ENCODE data around the gene DIO2.

The DIO2 gene

GRCh38 chr14:80206351-80207080 is 4.8 kb downstream of the DIO2 start:
- H3K36me3 Mint-ChIP-seq (ENCODE audit: low read depth), result no peaks in the 10 kb centered on the region
- H3K4me1 Mint-ChIP-seq (ENCODE audit: low read depth), result no peaks in the 10 kb centered on the region
- intact Hi-C loops (cut with micrococcal nuclease), result no loop called here
- no peak overlapping the region for H3K4me3 Mint-ChIP-seq
- no peak overlapping the region for H3K27ac Mint-ChIP-seq
- H3K9me3 Mint-ChIP-seq, result no peaks in the 10 kb centered on the region
- no peaks in the 10 kb centered on the region for H3K27me3 Mint-ChIP-seq

DNA sequence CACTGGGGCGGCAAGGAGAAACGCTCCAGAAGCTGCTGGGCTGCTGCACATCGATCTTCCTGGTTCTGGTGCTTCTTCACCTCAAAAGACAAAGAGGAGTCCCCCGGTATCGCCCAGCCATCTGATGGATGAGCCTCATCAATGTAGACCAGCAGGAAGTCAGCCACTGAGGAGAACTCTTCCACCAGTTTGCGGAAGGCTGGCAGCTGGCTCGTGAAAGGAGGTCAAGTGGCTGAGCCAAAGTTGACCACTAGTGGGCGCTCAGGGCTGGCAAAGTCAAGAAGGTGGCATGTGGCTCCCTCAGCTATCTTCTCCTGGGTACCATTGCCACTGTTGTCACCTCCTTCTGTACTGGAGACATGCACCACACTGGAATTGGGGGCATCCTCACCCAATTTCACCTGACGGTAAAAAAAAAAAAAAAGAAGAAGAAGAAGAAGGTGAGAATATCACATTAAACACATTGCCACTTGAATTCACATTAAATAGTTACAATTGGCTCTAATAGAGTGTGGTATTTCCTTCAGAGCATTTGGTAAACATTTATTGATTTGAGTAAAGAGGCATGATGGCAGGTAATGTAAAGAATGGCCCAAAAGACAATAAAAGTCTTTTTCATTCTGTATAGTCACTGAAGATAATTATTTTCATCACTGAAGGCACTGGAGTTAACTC is 8.3 kb downstream of the DIO2 start:
- no peaks in the 10 kb centered on the region for H3K27me3 Mint-ChIP-seq
- H3K9me3 Mint-ChIP-seq, result no peaks in the 10 kb centered on the region
- no peak overlapping the region for H3K27ac Mint-ChIP-seq
- no peaks in the 10 kb centered on the region for H3K4me1 Mint-ChIP-seq (ENCODE audit: low read depth)
- H3K4me3 Mint-ChIP-seq, result no peak overlapping the region
- intact Hi-C loops (cut with micrococcal nuclease), result loop anchor here (5.0 kb wide), 1 partner anchor 644 kb away; no protein-coding TSS in a partner anchor
- H3K36me3 Mint-ChIP-seq (ENCODE audit: low read depth), result no peaks in the 10 kb centered on the region

- no peak overlapping the region for H3K4me3 Mint-ChIP-seq
- no peaks in the 10 kb centered on the region for H3K4me1 Mint-ChIP-seq (ENCODE audit: low read depth)
- no peaks in the 10 kb centered on the region for H3K36me3 Mint-ChIP-seq (ENCODE audit: low read depth)
Observed at GRCh38 chr14:80200093-80200492, 11.2 kb downstream of the DIO2 start.

DNA sequence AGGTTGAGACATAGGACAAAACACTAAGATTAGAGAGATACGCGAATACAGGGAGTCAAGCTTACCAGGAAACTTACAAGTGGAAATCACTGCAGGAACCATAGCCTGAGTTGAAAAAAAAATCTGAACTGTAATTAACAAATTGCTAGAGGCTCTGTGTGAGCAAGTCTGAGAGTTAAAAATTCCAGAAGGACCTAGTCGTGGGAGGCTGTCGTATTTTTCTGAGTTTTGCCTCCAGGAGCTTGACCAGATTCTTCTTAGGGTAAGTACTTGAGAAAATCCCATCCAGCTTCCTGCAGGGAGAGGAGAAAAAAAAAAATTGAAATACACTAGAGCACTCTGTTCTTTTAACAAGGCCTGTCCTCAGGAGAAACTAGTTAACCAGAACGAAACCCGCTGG is 22.7 kb downstream of the DIO2 start:
- Mint-ChIP-seq H3K27me3 (no peaks in the 10 kb centered on the region), H3K9me3 (no peaks in the 10 kb centered on the region), H3K4me1 (ENCODE audit: low read depth) (no peaks in the 10 kb centered on the region), H3K36me3 (ENCODE audit: low read depth) (no peaks in the 10 kb centered on the region), H3K4me3 (no peak overlapping the region), H3K27ac (no peak overlapping the region)
- intact Hi-C loops (cut with micrococcal nuclease), result no loop called here

More at GRCh38 chr14:80200093-80200492, 11.2 kb downstream of the DIO2 start:
- Mint-ChIP-seq H3K27ac (no peak overlapping the region), H3K27me3 (no peaks in the 10 kb centered on the region), H3K9me3 (no peaks in the 10 kb centered on the region)
- intact Hi-C loops (cut with micrococcal nuclease), result loop anchor here (5.0 kb wide), 1 partner anchor 647 kb away; no protein-coding TSS in a partner anchor

GRCh38 chr14:80186301-80186800 is 25.0 kb downstream of the DIO2 start:
- no peak overlapping the region for H3K4me3 Mint-ChIP-seq
- no peaks in the 10 kb centered on the region for H3K4me1 Mint-ChIP-seq (ENCODE audit: low read depth)
- no peaks in the 10 kb centered on the region for H3K9me3 Mint-ChIP-seq
- H3K36me3 Mint-ChIP-seq (ENCODE audit: low read depth), result no peaks in the 10 kb centered on the region
- H3K27ac Mint-ChIP-seq, result no peak overlapping the region
- intact Hi-C loops (cut with micrococcal nuclease), result no loop called here
- no peaks in the 10 kb centered on the region for H3K27me3 Mint-ChIP-seq

- Mint-ChIP-seq H3K36me3 (ENCODE audit: low read depth) (no peaks in the 10 kb centered on the region), H3K4me3 (no peak overlapping the region), H3K9me3 (no peaks in the 10 kb centered on the region), H3K27me3 (no peaks in the 10 kb centered on the region), H3K27ac (no peak overlapping the region), H3K4me1 (ENCODE audit: low read depth) (no peaks in the 10 kb centered on the region)
- intact Hi-C loops (cut with micrococcal nuclease), result no loop called here
Observed at GRCh38 chr14:80176893-80177292, 34.4 kb downstream of the DIO2 start.

DNA sequence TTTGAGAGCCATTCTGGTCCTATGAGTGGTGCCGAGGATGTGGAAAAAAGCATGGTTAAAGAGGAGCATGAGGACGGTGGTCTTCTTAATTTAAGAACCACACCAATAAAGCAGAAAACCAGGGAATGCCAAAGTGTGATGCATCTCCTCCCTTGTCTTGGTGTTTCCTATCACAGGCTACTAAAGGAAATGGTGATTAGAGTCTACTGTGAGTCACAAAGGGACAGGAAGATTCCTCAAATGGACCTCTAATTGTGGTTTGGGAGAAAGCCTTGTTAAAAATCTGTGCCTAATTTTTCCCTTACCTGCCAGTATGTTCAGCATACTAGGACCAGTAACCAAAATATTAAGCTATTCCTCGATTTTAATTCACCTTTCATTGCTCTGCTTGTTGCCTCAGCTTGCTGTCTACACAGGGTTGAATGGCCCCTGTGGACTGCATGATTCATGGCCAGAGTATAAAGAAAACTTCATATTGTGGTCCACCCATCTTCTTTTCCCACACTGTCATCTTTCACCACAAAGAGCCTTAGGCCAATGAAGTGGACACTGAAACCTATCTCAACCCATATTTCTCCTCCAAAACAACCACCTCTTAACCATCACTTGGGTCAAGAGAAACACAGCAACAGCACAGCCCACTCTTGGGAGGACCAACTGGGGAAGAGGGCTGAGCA is 38.8 kb downstream of the DIO2 start:
- Mint-ChIP-seq H3K9me3 (no peaks in the 10 kb centered on the region), H3K4me3 (no peak overlapping the region), H3K27me3 (no peaks in the 10 kb centered on the region), H3K4me1 (ENCODE audit: low read depth) (no peaks in the 10 kb centered on the region), H3K36me3 (ENCODE audit: low read depth) (no peaks in the 10 kb centered on the region), H3K27ac (no peak overlapping the region)
- intact Hi-C loops (cut with micrococcal nuclease), result no loop called here

DNA sequence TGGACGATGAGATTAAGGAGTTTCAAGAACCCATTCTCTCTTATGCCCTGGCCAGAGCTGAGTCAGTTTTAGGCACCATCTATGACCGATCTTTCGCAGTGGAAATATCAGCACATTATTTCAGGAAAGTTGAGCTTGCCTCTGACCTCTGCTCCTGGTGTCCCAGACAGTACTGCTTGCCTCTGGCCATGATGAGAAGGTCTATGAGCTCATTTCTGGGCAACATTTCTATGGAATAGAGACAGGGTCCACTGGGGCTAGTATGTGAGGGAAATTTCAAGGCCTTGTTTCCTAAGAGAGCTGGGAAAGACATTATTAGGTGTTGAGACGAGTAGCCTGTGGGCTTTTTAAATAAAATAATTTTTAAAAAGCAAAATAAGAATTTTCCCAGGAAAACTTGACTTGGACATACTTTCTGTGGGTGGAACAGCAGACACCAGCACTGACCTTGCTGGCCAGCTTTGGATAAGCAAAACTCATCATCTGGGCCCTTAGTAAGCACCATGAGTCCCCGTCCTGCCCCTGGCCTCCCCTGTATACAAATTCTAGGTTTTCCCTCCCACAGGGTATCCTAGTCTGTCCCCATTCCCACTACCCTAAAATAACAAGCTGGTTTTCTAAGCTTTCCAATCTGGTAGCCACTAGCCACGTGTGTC is 43.4 kb downstream of the DIO2 start:
- H3K4me3 Mint-ChIP-seq, result no peak overlapping the region
- intact Hi-C loops (cut with micrococcal nuclease), result no loop called here
- H3K36me3 Mint-ChIP-seq (ENCODE audit: low read depth), result no peaks in the 10 kb centered on the region
- H3K27me3 Mint-ChIP-seq, result no peaks in the 10 kb centered on the region
- H3K27ac Mint-ChIP-seq, result no peak overlapping the region
- H3K4me1 Mint-ChIP-seq (ENCODE audit: low read depth), result no peaks in the 10 kb centered on the region
- no peaks in the 10 kb centered on the region for H3K9me3 Mint-ChIP-seq

GRCh38 chr14:80164991-80165721 is 46.1 kb downstream of the DIO2 start:
- Mint-ChIP-seq H3K36me3 (ENCODE audit: low read depth) (no peaks in the 10 kb centered on the region), H3K4me1 (ENCODE audit: low read depth) (no peaks in the 10 kb centered on the region), H3K4me3 (no peak overlapping the region), H3K27ac (no peak overlapping the region), H3K27me3 (no peaks in the 10 kb centered on the region), H3K9me3 (no peaks in the 10 kb centered on the region)
- intact Hi-C loops (cut with micrococcal nuclease), result no loop called here

DNA sequence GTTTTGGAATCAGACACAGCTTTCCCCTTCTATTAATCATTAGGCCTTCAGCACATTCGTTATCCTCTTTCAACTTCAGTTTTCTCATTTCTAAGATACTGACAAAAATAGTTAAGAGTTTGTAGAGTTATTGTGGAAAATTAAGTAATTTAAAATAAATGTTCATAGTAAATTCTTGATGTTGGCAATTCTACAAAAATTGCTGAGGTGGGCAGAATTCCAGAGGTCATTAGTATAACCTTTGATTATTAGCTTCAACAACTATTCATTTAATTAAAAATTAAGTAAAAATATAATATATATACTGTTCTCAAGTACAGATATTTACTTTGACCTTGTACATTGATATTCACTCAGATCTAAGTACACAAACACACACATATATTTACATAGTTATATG is 58.5 kb downstream of the DIO2 start:
- Mint-ChIP-seq H3K36me3 (ENCODE audit: low read depth) (no peaks in the 10 kb centered on the region), H3K4me3 (no peak overlapping the region), H3K27ac (no peak overlapping the region), H3K27me3 (no peaks in the 10 kb centered on the region), H3K9me3 (no peaks in the 10 kb centered on the region), H3K4me1 (ENCODE audit: low read depth) (no peaks in the 10 kb centered on the region)
- intact Hi-C loops (cut with micrococcal nuclease), result no loop called here

DNA sequence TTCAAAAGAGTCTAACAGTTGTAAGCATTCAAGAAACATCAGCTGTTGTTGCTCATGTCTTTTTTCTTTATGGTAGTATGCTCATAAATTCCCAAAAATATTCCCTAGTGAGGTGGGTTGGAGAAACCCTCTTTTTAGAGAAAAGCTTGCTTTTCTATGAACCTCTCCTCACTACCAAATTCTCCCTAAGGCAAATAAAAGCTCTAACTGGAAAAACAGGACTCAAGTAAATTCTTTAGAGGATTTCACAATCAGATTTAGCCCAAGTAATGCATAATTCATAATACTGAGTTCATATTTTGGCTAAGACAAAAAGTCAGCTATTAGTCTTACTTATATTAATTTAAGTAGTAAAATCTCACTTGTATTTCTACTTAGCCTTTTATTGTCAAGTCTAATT is 59.1 kb downstream of the DIO2 start:
- H3K27ac Mint-ChIP-seq, result no peak overlapping the region
- no peaks in the 10 kb centered on the region for H3K36me3 Mint-ChIP-seq (ENCODE audit: low read depth)
- H3K9me3 Mint-ChIP-seq, result no peaks in the 10 kb centered on the region

GRCh38 chr14:80150301-80150700 is 61.0 kb downstream of the DIO2 start:
- intact Hi-C loops (cut with micrococcal nuclease), result no loop called here
- Mint-ChIP-seq H3K9me3 (peaks cover 6% of the 10 kb centered on the region), H3K4me1 (ENCODE audit: low read depth) (no peaks in the 10 kb centered on the region), H3K27me3 (no peaks in the 10 kb centered on the region), H3K4me3 (no peak overlapping the region), H3K27ac (no peak overlapping the region), H3K36me3 (ENCODE audit: low read depth) (no peaks in the 10 kb centered on the region)

More for the DNA sequence above, 59.1 kb downstream of the DIO2 start:
- Mint-ChIP-seq H3K4me1 (ENCODE audit: low read depth) (no peaks in the 10 kb centered on the region), H3K27me3 (no peaks in the 10 kb centered on the region), H3K4me3 (no peak overlapping the region)
- intact Hi-C loops (cut with micrococcal nuclease), result no loop called here

All from dendritic cell treated with granulocyte-macrophage colony-stimulating factor and Interleukin-4, amounts not matched to agents 40 ng/mL and 50 ng/mL, for 4 days (primary cell).